GM12872 (cell line): ENCODE measurements around the gene EDNRB.

ENCODE experiments used
- TF ChIP-seq, protein P1 (sequence below): IDR thresholded peaks from 3 replicates; pipeline ENCODE4 v1.5.1; 2011; ENCODE audit warnings: low read depth, mild to moderate bottlenecking, low read length, moderate library complexity; ENCODE audit not compliant: insufficient read depth

The EDNRB gene

DNA sequence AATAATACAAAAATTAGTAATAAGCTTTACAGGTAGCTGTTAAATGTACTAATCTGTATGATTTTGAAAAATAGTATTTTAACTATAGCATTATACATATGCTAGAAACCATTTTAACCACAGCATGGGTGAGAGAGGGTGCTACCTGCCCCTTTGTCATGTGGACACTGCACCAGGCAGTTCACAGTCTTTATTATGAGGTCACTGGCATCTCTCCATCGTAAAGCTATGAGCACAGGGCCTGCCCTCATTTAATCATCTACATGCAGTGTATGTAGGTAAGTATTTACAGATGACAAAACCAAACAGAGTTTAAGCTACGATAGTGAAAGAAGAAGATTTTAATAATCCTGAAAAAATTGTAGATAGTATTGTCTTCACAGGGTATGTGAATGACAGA, 21.7 kb downstream of the EDNRB start:
- TF ChIP-seq, protein P1, sequence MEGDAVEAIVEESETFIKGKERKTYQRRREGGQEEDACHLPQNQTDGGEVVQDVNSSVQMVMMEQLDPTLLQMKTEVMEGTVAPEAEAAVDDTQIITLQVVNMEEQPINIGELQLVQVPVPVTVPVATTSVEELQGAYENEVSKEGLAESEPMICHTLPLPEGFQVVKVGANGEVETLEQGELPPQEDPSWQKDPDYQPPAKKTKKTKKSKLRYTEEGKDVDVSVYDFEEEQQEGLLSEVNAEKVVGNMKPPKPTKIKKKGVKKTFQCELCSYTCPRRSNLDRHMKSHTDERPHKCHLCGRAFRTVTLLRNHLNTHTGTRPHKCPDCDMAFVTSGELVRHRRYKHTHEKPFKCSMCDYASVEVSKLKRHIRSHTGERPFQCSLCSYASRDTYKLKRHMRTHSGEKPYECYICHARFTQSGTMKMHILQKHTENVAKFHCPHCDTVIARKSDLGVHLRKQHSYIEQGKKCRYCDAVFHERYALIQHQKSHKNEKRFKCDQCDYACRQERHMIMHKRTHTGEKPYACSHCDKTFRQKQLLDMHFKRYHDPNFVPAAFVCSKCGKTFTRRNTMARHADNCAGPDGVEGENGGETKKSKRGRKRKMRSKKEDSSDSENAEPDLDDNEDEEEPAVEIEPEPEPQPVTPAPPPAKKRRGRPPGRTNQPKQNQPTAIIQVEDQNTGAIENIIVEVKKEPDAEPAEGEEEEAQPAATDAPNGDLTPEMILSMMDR: no peak

DNA sequence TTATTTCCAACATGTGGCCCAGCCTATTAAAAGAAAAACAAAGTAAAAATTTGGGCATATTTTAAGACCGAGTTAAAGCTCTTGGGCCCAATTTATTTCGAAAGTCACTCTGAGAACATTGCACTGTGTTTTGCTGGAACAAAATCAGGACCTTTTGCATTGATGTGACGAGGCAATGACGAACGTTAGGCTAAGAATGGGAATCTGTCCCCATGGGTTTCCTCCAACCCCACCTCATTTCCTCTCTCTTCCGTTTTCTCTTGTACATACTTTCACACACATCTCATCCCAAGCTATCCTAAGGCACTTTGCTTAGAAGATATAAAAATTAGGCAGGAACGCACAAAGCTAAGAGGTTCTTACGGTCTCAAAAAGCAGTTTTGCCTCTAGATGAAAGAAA, 22.1 kb downstream of the EDNRB start:
- TF ChIP-seq, protein P1: no peak

DNA sequence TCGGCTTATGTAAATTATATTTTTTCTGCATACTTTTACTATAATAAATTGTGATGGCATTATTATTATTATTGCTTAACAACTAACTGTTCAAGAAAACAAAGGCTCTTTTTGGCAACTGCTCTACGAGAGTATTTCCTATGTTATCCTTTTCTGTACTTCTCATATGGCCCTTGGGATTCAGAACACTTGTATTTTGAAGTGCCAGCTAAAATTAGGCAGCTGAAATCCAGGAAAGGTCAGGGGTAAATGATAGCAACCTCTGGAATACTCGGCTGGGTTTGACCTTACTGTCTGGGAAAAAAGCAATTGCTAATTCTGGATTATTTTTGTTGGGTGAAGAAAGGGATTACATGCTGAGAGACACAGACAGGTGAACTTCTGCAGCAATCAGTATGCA, 23.9 kb downstream of the EDNRB start:
- TF ChIP-seq, protein P1: no peak

DNA sequence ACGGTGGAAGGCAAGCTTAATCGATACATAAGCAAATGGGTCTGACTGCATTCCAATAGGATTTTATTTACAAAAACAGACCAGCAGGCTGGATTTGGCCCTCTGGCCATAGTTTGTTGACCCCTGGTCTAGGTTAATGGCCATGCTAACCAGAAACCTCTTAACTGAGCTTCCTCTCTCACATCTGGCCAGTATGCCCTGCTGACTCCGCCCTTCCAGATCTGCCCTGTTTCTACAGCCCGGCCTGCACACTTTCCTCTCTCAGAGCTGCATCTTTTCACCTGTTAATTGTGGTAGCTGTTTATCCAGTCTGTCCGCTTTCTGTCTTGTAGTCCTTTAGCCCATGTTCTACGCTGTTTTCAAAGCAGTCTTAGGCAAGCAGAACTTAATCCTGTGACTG, 25.6 kb downstream of the EDNRB start:
- TF ChIP-seq, protein P1: no peak

DNA sequence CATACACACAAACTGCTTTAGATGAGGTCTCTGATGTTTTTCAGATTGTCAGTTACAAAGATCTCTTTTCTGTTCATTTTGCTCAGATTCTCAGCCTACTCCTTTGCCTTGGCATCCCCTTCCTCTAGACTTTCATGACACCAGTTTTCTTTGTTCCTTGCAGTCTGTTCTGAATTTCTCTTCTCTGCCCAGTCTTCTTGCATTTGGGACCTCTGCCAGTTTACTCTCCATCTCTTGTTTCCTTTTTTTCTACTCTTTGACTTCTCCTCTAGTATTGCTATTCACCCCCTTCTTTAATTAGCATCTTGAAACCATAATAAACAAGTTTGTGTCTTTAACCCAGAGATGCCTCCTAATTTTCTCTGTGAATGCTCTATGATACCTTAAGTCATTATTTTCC, 26.1 kb downstream of the EDNRB start:
- TF ChIP-seq, protein P1: no peak

DNA sequence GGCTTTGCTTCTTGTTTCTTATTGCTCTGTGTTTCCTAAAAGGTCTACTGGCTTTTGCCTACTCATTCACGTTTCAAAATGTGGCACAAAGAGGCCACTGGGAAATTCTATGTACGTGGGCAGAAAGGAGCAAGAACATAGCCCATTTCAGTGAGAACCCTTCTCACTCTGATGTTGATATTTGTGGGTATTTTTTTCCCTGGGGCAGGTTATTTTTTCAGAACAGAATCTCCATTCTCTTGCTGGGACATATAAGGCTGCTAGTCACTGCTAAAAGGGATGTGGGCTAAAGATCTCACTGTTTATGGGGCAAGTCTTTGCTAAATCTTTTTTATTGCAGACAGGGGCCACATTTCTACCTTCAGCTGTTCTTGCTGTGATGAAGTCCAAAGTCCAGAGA, 27.1 kb downstream of the EDNRB start:
- TF ChIP-seq, protein P1: no peak

DNA sequence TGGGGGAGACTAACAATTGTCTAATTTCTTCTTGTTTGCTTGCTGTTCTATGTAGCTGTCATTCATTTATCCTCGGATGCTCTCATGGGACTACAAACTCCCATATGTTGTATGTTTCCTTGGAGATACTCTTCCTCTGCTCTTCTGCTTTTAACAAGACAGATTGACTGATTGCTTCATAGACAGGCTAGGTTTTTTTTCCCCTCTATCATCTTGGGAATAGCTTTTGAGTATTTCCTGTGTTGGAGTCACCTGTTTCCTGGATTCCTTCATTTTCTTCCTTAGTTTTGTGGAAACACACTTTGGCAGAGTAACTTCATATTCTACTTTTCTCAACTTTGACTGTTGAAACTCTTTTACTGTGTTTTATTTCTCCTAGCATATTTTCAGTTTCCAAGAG, 27.6 kb downstream of the EDNRB start:
- TF ChIP-seq, protein P1: no peak

DNA sequence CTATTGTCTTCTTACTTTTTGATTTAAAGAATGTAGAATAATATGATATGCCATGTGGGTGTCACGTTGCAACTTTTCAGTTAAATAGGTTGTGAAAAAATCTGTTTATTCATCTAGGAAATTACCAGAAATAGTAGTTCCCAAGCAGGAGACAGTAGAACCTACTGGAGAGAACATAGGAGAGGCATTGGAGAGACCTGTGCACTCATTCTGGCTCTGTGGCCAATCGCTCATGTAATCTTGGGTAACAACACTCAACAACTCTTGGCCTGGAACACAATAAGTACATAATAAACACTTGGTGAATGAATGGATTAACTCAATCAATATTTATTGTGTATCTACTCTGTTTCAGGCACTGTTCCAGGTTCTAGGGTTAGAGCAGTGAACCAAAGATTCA, 35.3 kb downstream of the EDNRB start:
- TF ChIP-seq, protein P1: no peak
